Activated T-cell treated with anti-CD3 and anti-CD28 coated beads, Interleukin-2, amount 50 U/mL, for 4 hours (primary cell): Measurements from ENCODE around the gene SFXN1. TPM values are rescaled to one million over a fixed set of nuclear protein-coding genes. Genes with fewer than 3 reads are reported as not detected.

Experiments used
- ATAC-seq, 2 donors: fragments of 200-7000 bp; cut with Tn5 transposase; one replicate each; pipeline ENCODE4 v1.10.0; 2021
- DNase-seq: peaks from one replicate; pipeline ENCODE4 v3.0.0-alpha.2; 2020
- H3K27me3 Mint-ChIP-seq: one replicate; pipeline ENCODE4 v1.8.0; 2021; ENCODE audit warnings: low read depth, mixed read lengths
- H3K36me3 Mint-ChIP-seq: one replicate; pipeline ENCODE4 v1.8.0; 2022; ENCODE audit warnings: mixed read lengths; ENCODE audit not compliant: insufficient read depth
- H3K4me1 Mint-ChIP-seq: one replicate; pipeline ENCODE4 v1.8.0; 2021; ENCODE audit warnings: low read depth, mixed read lengths
- H3K4me3 Mint-ChIP-seq: one replicate; pipeline ENCODE4 v1.8.0; 2021; ENCODE audit warnings: mild to moderate bottlenecking, moderate library complexity, mixed read lengths
- H3K9me3 Mint-ChIP-seq: one replicate; pipeline ENCODE4 v1.8.0; 2021; ENCODE audit warnings: mixed read lengths
- total RNA-seq, 3 donors: library from RNA; stranded (reverse); gene quantifications; one replicate each; pipeline ENCODE4 v1.2.1, GENCODE V29; 2021

SFXN1 gene
- total RNA-seq, 3 donors from 2014 or later: 345 to 411 (median 373) TPM

DNA sequence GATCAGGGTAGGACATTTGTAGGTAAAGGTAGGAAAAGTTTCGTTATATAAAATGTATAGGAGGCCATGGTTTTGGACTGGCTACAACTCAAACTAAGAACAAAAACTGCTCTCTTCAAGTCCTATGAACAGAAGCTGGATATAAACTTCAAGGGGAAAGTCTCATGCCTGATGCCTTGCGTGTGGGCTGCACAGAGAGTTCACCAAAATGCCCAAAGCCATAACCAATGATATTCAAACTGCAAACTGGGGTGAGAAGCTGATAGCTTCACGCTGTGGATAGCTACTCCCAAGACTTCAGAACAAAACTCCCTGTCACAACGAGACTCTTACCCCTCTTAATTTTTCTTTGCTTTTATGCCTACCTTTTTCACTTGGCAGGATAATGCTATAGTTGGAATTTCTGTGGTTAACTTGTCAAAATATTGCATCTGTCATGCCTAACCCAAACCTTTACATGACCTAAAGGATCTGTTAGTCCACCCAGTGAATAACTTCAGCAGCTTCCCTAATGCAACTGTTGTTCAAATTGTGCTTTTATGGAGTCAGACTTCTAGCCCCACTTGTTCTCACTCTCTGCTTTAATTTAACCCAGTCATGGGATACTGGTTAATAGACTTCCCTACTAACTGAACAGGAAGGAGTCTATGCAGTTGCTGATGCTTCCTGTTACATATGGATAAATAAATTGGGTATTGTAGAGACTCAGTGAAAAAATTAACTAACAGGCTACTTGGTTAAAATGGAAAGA, 71.9 kb downstream of the SFXN1 start:
- no peaks in the 10 kb centered on the region for H3K36me3 Mint-ChIP-seq
- H3K27me3 Mint-ChIP-seq: peaks cover 38% of the 10 kb centered on the region
- H3K4me3 Mint-ChIP-seq: no peak overlapping the region
- no peak for ATAC-seq
- no peak for DNase-seq
- peaks cover 2% of the 10 kb centered on the region for H3K4me1 Mint-ChIP-seq
- H3K9me3 Mint-ChIP-seq: no peaks in the 10 kb centered on the region

DNA sequence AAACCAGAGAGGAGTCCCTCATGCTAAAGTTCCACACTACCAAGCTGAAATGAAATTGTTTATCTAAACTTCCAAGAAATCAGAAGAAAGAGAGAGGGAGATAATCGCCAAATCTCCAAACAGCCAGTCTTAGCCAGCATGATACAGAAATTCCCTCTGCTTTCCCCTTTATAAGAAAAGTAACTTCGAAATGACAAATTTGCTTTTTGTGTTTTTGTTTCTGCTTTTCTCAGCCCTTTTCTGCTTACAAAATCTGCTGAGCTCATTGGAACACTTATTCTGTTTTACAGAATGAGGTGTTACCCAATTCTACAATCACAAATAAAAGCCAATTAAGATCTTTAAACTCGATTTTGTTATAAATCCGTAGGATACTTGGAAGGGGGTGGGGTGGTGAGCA, 72.9 kb downstream of the SFXN1 start:
- Mint-ChIP-seq H3K4me1 (peaks cover 2% of the 10 kb centered on the region), H3K36me3 (no peaks in the 10 kb centered on the region), H3K9me3 (no peaks in the 10 kb centered on the region), H3K4me3 (no peak overlapping the region), H3K27me3 (peaks cover 36% of the 10 kb centered on the region)
- no peak for ATAC-seq
- DNase-seq: no peak

DNA sequence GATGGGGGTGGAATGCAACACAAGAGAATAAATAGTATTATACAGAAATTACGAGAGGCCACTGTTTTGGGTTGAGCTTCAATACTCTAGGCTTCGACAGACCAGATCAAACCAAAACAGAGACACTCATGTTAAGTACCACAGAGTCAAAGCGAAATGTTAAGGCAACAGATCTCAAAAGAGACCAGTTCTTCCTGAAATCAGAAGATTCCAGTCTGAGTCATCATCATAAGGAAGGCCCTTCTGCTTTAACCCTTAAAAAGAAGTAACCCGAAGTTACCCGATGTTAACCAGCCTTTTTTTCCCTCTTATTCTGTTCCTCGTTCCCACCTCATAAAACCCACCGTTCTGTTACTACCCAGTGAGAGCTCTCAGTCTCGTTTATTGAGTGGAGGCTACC, 75.9 kb downstream of the SFXN1 start:
- no peaks in the 10 kb centered on the region for H3K4me1 Mint-ChIP-seq
- DNase-seq (no peak), ATAC-seq (no peak)
- H3K9me3 Mint-ChIP-seq: no peaks in the 10 kb centered on the region
- no peaks in the 10 kb centered on the region for H3K36me3 Mint-ChIP-seq
- no peak overlapping the region for H3K4me3 Mint-ChIP-seq
- peaks cover 18% of the 10 kb centered on the region for H3K27me3 Mint-ChIP-seq

DNA sequence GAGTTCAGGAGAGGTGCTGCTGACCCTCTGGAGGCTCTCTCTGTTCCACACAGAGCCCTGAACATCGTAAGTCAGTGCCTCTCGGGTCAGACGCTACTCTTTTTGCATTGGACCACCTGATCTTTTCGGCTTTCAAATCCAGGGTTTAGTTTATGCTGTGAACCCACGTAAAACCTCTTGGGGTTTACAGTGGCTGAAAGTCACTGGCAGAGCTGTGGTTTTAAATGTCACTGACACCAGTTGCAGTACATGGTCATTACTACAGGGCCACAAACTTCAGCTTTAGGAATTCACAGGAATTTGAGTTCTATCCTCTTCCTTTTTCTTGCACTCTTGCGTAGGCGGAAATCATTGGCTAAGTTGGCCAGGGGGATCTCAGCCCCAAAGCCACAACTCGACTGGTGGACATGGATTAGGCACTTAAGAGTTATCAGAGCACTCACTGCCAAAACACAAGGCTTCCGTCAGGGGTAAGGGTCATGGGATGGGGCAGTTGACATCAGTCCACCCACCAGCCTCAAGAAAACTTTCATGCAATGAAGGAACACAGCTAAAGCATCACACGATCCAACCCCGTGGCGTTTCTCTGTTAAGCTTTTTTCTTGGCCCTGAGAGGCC, 76.9 kb downstream of the SFXN1 start:
- H3K27me3 Mint-ChIP-seq: peaks cover 15% of the 10 kb centered on the region
- ATAC-seq: no peak

DNA sequence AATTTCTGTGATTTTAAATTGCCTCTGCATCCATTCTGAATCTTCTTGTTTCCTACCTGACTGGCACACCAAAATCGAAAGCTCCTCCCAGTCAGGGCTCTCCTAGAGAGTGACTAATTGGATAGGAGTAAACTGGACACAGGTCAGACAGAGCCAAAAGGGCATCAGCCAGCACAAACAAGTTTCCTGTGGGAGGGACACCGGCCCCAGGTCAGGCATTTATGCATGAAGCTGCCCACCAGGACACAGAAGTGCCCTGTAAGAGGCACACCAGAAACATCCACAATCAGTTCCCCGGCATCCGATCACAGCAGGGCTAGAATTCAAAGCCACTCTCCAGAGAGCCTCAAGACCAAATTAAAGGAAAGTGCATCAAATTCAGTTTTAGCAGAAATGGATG, 78.4 kb downstream of the SFXN1 start:
- DNase-seq: no peak
- ATAC-seq: no peak
- H3K36me3 Mint-ChIP-seq: no peaks in the 10 kb centered on the region
- H3K4me1 Mint-ChIP-seq: peaks cover 3% of the 10 kb centered on the region
- H3K27me3 Mint-ChIP-seq: peaks cover 14% of the 10 kb centered on the region
- H3K9me3 Mint-ChIP-seq: no peaks in the 10 kb centered on the region
- no peak overlapping the region for H3K4me3 Mint-ChIP-seq

More for the DNA sequence above, 76.9 kb downstream of the SFXN1 start:
- no peak overlapping the region for H3K4me3 Mint-ChIP-seq
- H3K9me3 Mint-ChIP-seq: no peaks in the 10 kb centered on the region
- H3K4me1 Mint-ChIP-seq: peaks cover 3% of the 10 kb centered on the region
- no peaks in the 10 kb centered on the region for H3K36me3 Mint-ChIP-seq
- no peak for DNase-seq

DNA sequence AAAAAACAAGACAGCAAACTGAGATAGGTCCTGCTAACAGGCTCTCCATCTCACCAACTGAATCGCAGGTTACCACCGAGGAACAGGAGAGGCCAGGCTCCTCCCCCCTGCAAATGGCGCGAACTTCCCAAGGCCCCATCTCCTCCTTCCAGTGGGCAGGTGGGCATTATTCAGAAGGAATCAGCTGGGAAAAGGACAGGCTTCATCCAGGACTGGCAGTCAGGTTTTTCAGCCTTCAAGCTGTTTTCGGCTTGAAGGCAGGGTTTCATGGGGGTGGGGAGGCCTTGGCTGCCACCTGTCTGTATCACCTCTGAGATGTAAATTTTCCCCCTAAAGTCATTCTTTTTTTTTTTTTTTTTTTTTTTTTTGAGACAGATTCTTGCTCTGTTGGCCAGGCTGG, 79.4 kb downstream of the SFXN1 start:
- DNase-seq: no peak
- Mint-ChIP-seq H3K9me3 (no peaks in the 10 kb centered on the region), H3K27me3 (peaks cover 11% of the 10 kb centered on the region), H3K36me3 (no peaks in the 10 kb centered on the region), H3K4me1 (peaks cover 3% of the 10 kb centered on the region), H3K4me3 (no peak overlapping the region)
- ATAC-seq: no peak

GRCh38 chr5:175558801-175559480, 80.6 kb downstream of the SFXN1 start:
- peaks cover 11% of the 10 kb centered on the region for H3K27me3 Mint-ChIP-seq
- DNase-seq (no peak), ATAC-seq (no peak)
- H3K36me3 Mint-ChIP-seq: no peaks in the 10 kb centered on the region
- H3K9me3 Mint-ChIP-seq: no peaks in the 10 kb centered on the region
- H3K4me1 Mint-ChIP-seq: peaks cover 3% of the 10 kb centered on the region
- H3K4me3 Mint-ChIP-seq: no peak overlapping the region

DNA sequence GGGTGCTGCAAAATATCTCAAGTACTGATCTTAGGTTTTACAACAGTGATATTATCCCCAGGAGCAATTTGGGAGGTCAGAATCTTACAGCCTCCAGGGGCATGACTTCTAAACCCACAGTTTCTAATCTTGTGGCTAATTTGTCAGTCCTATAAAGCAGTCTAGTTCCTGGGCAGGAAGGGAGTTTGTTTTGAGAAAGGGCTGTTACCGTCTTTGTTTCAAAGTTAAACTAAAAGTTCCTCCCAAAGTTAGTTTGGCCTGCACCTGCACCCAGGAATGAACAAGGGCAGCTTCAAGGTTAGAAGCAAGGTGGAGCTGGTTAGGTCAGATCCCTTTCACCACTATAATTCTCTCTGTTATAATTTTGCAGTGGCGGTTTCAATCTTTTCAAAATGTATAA, 81.7 kb downstream of the SFXN1 start:
- DNase-seq: no peak
- no peaks in the 10 kb centered on the region for H3K9me3 Mint-ChIP-seq
- H3K4me3 Mint-ChIP-seq: no peak overlapping the region
- H3K4me1 Mint-ChIP-seq: peaks cover 4% of the 10 kb centered on the region
- no peak for ATAC-seq
- peaks cover 7% of the 10 kb centered on the region for H3K27me3 Mint-ChIP-seq
- no peaks in the 10 kb centered on the region for H3K36me3 Mint-ChIP-seq

GRCh38 chr5:175561085-175561484, 82.7 kb downstream of the SFXN1 start:
- DNase-seq (no peak), ATAC-seq (no peak)
- Mint-ChIP-seq H3K4me1 (peaks cover 4% of the 10 kb centered on the region), H3K36me3 (no peaks in the 10 kb centered on the region), H3K27me3 (peaks cover 5% of the 10 kb centered on the region), H3K9me3 (no peaks in the 10 kb centered on the region), H3K4me3 (no peak overlapping the region)

DNA sequence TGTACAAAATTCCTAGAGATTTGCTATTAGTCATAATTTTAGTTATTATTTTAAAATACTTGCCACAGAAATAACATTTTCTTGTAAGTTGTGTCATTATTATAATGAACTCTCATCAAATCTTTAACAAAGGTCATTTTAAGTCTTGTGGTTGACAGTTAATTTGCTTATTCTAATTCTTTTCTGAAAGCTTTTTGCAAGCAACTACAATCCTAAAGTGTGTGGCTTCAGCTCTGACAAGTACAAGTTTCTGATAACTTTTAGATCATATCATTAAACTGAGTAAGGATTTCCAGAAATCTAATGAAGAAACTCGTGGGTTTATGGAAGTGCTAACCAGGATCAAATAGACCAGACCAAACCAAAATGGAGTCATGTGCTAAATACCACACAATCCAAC, 86.4 kb downstream of the SFXN1 start:
- peaks cover 7% of the 10 kb centered on the region for H3K27me3 Mint-ChIP-seq
- no peak overlapping the region for H3K4me3 Mint-ChIP-seq
- ATAC-seq (no peak), DNase-seq (no peak)
- no peaks in the 10 kb centered on the region for H3K36me3 Mint-ChIP-seq
- H3K9me3 Mint-ChIP-seq: no peaks in the 10 kb centered on the region
- peaks cover 11% of the 10 kb centered on the region for H3K4me1 Mint-ChIP-seq

GRCh38 chr5:175566697-175567096, 88.3 kb downstream of the SFXN1 start:
- Mint-ChIP-seq H3K4me3 (no peak overlapping the region), H3K27me3 (peaks cover 5% of the 10 kb centered on the region), H3K36me3 (no peaks in the 10 kb centered on the region), H3K9me3 (no peaks in the 10 kb centered on the region), H3K4me1 (peaks cover 10% of the 10 kb centered on the region)
- no peak for DNase-seq
- ATAC-seq: no peak

DNA sequence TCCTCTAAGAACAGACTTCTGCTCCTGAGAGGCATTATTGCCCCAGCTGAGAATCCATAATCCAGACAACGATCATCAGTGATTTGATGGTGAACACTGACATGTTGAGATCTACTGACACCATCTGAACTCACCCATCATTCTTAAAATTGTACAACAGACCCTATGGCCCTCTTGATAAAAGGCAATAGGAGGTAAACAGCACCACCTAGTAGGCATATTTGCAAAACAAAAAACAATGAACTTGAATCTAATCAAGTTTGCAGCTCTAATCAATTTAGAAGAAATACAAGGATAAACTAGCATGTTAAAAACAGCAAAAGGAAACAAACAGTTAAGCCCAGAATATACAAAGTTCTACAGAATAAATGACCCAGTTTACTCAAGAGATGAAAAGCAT, 89.6 kb downstream of the SFXN1 start:
- DNase-seq: no peak
- no peaks in the 10 kb centered on the region for H3K36me3 Mint-ChIP-seq
- no peak overlapping the region for H3K4me3 Mint-ChIP-seq
- H3K9me3 Mint-ChIP-seq: no peaks in the 10 kb centered on the region
- peaks cover 6% of the 10 kb centered on the region for H3K27me3 Mint-ChIP-seq
- peaks cover 10% of the 10 kb centered on the region for H3K4me1 Mint-ChIP-seq
- no peak for ATAC-seq

DNA sequence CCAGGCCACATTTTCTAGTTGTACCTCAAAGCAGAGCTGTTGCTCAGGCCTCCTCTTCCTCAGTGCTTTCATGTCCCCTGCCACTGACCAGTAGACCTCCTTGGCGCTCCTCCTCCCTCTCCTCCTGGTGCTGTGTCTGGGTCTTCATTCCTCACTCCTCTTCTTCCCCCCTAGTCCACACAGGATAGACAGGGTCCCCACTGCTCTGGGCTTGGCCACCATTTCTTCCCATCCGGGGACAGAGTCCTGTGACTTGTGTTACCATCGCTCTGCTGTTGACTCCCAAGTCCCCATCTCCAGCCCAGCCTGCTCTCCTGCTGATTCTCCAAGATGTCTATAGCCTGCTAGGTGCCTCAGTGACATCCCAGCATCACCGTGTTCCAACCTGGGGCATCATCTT, 91.3 kb downstream of the SFXN1 start:
- no peak for ATAC-seq
- peaks cover 7% of the 10 kb centered on the region for H3K27me3 Mint-ChIP-seq

DNA sequence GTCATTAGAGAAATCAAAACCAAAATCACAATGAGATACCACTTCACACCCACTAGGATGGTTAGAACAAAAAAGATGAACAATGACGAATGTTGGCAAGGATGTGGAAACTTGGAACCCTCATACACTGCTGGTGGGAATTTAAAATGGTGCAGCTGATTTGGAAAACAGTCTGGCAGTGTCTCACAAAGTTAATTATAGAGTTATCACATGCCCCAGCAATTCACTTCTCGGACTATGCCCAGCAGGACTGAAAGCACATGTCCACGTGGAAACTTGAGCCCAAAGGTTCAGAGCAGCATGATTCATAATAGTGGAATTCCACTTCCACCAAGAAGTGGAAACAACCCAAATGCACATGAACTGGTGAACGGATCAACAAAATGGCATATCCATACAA, 94.5 kb downstream of the SFXN1 start:
- no peak for DNase-seq
- Mint-ChIP-seq H3K27me3 (peaks cover 7% of the 10 kb centered on the region), H3K4me1 (peaks cover 5% of the 10 kb centered on the region), H3K9me3 (no peaks in the 10 kb centered on the region), H3K4me3 (no peak overlapping the region), H3K36me3 (no peaks in the 10 kb centered on the region)
- ATAC-seq: peak in 1 of 2 donors; percentile 27

More for the DNA sequence above, 91.3 kb downstream of the SFXN1 start:
- peaks cover 10% of the 10 kb centered on the region for H3K4me1 Mint-ChIP-seq
- H3K9me3 Mint-ChIP-seq: no peaks in the 10 kb centered on the region
- DNase-seq: no peak
- H3K4me3 Mint-ChIP-seq: no peak overlapping the region
- no peaks in the 10 kb centered on the region for H3K36me3 Mint-ChIP-seq
